Panc1 (cell line): ENCODE data around the gene NUP93. TPM values are rescaled to one million over a fixed set of nuclear protein-coding genes. Genes with fewer than 3 reads are reported as not detected.

Experiments used
- ATAC-seq: fragments of 200-7000 bp; cut with Tn5 transposase; 2 replicates; pipeline ENCODE4 v1.9.1; 2020; ENCODE audit warnings: mild to moderate bottlenecking, moderate library complexity
- Bru-seq: library from RNA; stranded (reverse); fragments of 400-500 nt; gene quantifications from one replicate; lab custom pipeline; 2021; lab: Mats Ljungman, UMichigan
- BruChase-seq, 2 experiments: library from RNA; stranded (reverse); fragments of 400-500 nt; gene quantifications; one replicate each; lab custom pipeline; 2021; lab: Mats Ljungman, UMichigan
- BruUV-seq: library from RNA; stranded (reverse); fragments of 400-500 nt; replicated peaks from 2 replicates; lab custom pipeline; 2021; lab: Mats Ljungman, UMichigan
- CTCF ChIA-PET: fragments of 300-600 bp; sonication (Branson Sonifier 250); formaldehyde crosslinking; loops from one replicate; lab custom pipeline; 2022; ENCODE audit warnings: antibody characterized with exemption; lab: Charles Lee
- POLR2A ChIA-PET: fragments of 300-600 bp; sonication (Branson Sonifier 250); formaldehyde crosslinking; loops from one replicate; lab custom pipeline; 2022; ENCODE audit warnings: antibody characterized with exemption; lab: Charles Lee
- DNase-seq: peaks from one replicate; pipeline ENCODE4 v3.0.0-alpha.2; 2010; ENCODE audit warnings: low read depth, low spot score
- H3K27ac ChIP-seq: 2 replicates; pipeline ENCODE4 v1.5.1; 2011; ENCODE audit warnings: mild to moderate bottlenecking, low read length, inconsistent platforms
- H3K27me3 ChIP-seq: fragments of 200-500 bp; sonication (Bioruptor generic); 2 replicates; pipeline ENCODE4 v1.6.0; 2014; ENCODE audit warnings: low read length, inconsistent platforms; ENCODE audit not compliant: control insufficient read depth, insufficient read depth
- H3K36me3 ChIP-seq: fragments of 200-500 bp; sonication (Bioruptor generic); 2 replicates; pipeline ENCODE4 v1.5.1; 2014; ENCODE audit warnings: inconsistent platforms, mild to moderate bottlenecking, low read length, moderate library complexity; ENCODE audit not compliant: control insufficient read depth, insufficient read depth
- H3K4me1 ChIP-seq: 2 replicates; pipeline ENCODE4 v1.5.1; 2011; ENCODE audit warnings: inconsistent platforms, mild to moderate bottlenecking, low read length, moderate library complexity; ENCODE audit not compliant: control insufficient read depth, insufficient read depth
- H3K4me3 ChIP-seq, 2 experiments: 2 replicates each; pipeline ENCODE4 v1.5.1; 2011 to 2012; ENCODE audit warnings: low read depth in 2 of 2, low read length in 2 of 2, mild to moderate bottlenecking in 2 of 2, inconsistent platforms in 1 of 2, moderate library complexity in 1 of 2
- H3K9me3 ChIP-seq: fragments of 200-500 bp; sonication (Bioruptor generic); 2 replicates; pipeline ENCODE4 v1.5.1; 2014; ENCODE audit warnings: low read depth, mild to moderate bottlenecking, inconsistent platforms, low read length, moderate library complexity; ENCODE audit not compliant: control insufficient read depth, insufficient read depth
- CTCF ChIP-seq: fragments of 450-650 bp; IDR thresholded peaks from 2 replicates; pipeline ENCODE4 v1.5.1; 2017; ENCODE audit warnings: mild to moderate bottlenecking
- POLR2AphosphoS5 ChIP-seq: IDR thresholded peaks from 2 replicates; pipeline ENCODE4 v1.6.1; 2012; ENCODE audit warnings: mild to moderate bottlenecking, low read depth, low read length, moderate library complexity
- SIN3A ChIP-seq: IDR thresholded peaks from 2 replicates; pipeline ENCODE4 v1.6.1; 2012; ENCODE audit warnings: low read depth, mild to moderate bottlenecking, low read length, moderate library complexity, borderline replicate concordance; ENCODE audit not compliant: insufficient read depth
- TCF7L2 ChIP-seq: IDR thresholded peaks from 2 replicates; pipeline ENCODE4 v1.6.1; 2011; ENCODE audit warnings: mild to moderate bottlenecking, low read depth, low read length, inconsistent platforms
- in situ Hi-C: cut with HindIII; loops from 2 replicates; pipeline ENCODE4 v1.10.0; 2016; ENCODE audit warnings: low sequenced_read_pairs, low pct_unique_long_range_greater_than_20kb
- intact Hi-C: fragments of 100-400 bp; cut with micrococcal nuclease; formaldehyde crosslinking; loops from one replicate; pipeline ENCODE4 v1.10.0; 2022; ENCODE audit not compliant: unreplicated experiment
- long read RNA-seq: library from polyadenylated mRNA; unstranded; transcript quantifications from one replicate; pipeline ENCODE4 v2.0.0, GENCODE V29; 2021; ENCODE audit not compliant: unreplicated experiment
- polyA plus RNA-seq: library from polyadenylated mRNA; unstranded; fragments of >200 nt; gene quantifications from one replicate; pipeline ENCODE4 v1.2.1, GENCODE V29; 2012; ENCODE audit warnings: missing spikeins; ENCODE audit not compliant: insufficient read length
- total RNA-seq: library from RNA; stranded (reverse); gene quantifications from one replicate; pipeline ENCODE4 v1.2.1, GENCODE V29; 2021; ENCODE audit not compliant: unreplicated experiment
- TF ChIP-seq, protein P1 (sequence below), 2 experiments: IDR thresholded peaks; 2 replicates each; pipeline ENCODE4 v1.6.1; 2011 to 2012; ENCODE audit warnings: low read depth in 2 of 2, control low read depth in 1 of 2, low read length in 1 of 2, mild to moderate bottlenecking in 1 of 2, moderate library complexity in 1 of 2; ENCODE audit not compliant: insufficient read depth in 1 of 2

NUP93 gene
- total RNA-seq (88.5 TPM), Bru-seq, nascent RNA (percentile 77 among the genes with signal in this experiment), BruChase-seq, experiment 1, labeled RNA remaining after a 2-hour chase (percentile 60 among the genes with signal in this experiment), BruChase-seq, experiment 2, labeled RNA remaining after a 6-hour chase (percentile 65 among the genes with signal in this experiment)
- polyA plus RNA-seq, result 72.1 TPM
- long read RNA-seq, transcript NUP93-201 (22 exons, 2,741 nt), result major isoform, 153 of 204 reads
- long read RNA-seq, partial matches to known transcripts, result 11 of 204 reads
- long read RNA-seq, other reads (novel, unspliced or antisense), result 38 of 204 reads

DNA sequence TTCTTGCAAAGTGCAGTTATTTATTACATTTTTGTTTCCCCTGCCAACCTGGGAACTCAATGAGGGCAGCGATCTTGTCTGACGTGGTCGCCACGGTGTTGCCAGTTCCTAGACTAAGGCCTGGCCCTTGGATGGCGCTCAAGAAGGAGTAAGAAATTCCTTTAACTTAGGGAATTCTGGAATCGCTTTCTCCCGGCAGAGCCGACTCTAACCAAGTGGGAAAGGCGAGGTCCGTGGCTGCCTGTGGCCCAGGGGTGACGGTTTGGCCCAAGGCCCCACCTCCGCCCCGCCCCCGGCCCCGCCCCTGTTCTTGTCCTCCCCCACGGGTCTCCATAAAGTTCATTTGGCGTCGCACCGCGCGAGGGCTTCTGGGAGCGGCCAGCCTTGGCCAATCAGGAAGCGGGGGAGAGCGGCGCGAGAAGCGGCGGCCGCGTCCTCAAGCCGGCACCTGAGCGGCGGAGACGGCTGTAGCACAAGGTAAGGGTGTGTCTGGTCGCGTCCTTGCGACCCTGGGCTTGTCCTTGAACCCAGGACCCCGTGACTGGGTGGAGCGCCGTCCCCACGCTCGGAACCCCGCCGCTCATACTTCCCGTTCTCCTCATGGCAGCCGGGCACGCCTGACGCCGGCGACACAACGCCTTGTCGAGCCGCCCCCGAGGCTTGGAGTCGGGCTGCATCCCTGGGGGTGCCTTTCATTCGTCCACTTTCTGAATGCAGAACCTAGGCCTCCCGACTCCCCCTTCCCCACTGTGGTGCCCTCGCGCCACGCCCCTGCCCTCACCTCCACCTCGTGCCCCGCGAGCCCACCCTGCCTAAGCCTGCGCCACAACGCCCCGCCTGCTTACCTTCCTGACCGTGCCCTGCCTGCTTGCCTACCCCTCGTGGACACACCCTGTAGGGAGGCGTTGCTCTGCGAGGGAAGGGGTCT, at the start of gene NUP93:
NUP93 (plus strand) TSS at position 395 of the 928 bp plus-strand sequence. CDS start 18,119 bp downstream, outside the sequence.
- Histone ChIP-seq H3K36me3 (no peaks in the 10 kb centered on the region; the same call in 1 of the 2 replicates), H3K27ac (peak within 1 kb of the TSS; percentile 95), H3K4me3 (peak within 1 kb of the TSS; percentile 85 to 93), H3K27me3 (no peaks in the 10 kb centered on the region), H3K4me1 (peaks cover 9% of the 10 kb centered on the region; the same call in 1 of the 2 replicates), H3K9me3 (no peaks in the 10 kb centered on the region)
- no peak for DNase-seq
- intact Hi-C loops (no loop called here), in situ Hi-C loops (no loop called here)
- no TSS peak for BruUV-seq
- TF ChIP-seq POLR2AphosphoS5 (peak; percentile 79), SIN3A (0 out of 2 replicates have a peak, but pooled peaks have one; percentile 72), TCF7L2 (no peak), CTCF (no peak)
- TF ChIP-seq, protein P1, sequence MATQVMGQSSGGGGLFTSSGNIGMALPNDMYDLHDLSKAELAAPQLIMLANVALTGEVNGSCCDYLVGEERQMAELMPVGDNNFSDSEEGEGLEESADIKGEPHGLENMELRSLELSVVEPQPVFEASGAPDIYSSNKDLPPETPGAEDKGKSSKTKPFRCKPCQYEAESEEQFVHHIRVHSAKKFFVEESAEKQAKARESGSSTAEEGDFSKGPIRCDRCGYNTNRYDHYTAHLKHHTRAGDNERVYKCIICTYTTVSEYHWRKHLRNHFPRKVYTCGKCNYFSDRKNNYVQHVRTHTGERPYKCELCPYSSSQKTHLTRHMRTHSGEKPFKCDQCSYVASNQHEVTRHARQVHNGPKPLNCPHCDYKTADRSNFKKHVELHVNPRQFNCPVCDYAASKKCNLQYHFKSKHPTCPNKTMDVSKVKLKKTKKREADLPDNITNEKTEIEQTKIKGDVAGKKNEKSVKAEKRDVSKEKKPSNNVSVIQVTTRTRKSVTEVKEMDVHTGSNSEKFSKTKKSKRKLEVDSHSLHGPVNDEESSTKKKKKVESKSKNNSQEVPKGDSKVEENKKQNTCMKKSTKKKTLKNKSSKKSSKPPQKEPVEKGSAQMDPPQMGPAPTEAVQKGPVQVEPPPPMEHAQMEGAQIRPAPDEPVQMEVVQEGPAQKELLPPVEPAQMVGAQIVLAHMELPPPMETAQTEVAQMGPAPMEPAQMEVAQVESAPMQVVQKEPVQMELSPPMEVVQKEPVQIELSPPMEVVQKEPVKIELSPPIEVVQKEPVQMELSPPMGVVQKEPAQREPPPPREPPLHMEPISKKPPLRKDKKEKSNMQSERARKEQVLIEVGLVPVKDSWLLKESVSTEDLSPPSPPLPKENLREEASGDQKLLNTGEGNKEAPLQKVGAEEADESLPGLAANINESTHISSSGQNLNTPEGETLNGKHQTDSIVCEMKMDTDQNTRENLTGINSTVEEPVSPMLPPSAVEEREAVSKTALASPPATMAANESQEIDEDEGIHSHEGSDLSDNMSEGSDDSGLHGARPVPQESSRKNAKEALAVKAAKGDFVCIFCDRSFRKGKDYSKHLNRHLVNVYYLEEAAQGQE (IDR thresholded peaks at IDR 0.05; ENCODE audit: insufficient read depth in 1 of 2, low read depth in 2 of 2, low read length in 1 of 2), result no peak
- POLR2A ChIA-PET, result interaction anchor here (0.6 kb wide), 1 partner anchor 294 kb away, joined by 3 read pairs; no protein-coding TSS in a partner anchor
- ATAC-seq, result peak; percentile 98
- CTCF ChIA-PET, result no interaction called here

- H3K4me1 ChIP-seq, result peaks cover 7% of the 10 kb centered on the region
- ATAC-seq (peak; percentile 99), DNase-seq (no peak)
- CTCF ChIA-PET, result no interaction called here
- POLR2A ChIA-PET, result interaction anchor here (0.5 to 0.6 kb wide), 2 partner anchors 9 to 156 kb away, joined by 4 to 7 read pairs; no protein-coding TSS in a partner anchor
- TF ChIP-seq TCF7L2, result peak; percentile 92
- TF ChIP-seq, protein P1 (IDR thresholded peaks at IDR 0.05; ENCODE audit: insufficient read depth in 1 of 2, low read depth in 2 of 2, low read length in 1 of 2), result no peak
- TF ChIP-seq CTCF, result no peak
- no peak for TF ChIP-seq SIN3A
- TF ChIP-seq POLR2AphosphoS5, result peak; percentile 78
- H3K9me3 ChIP-seq, result no peaks in the 10 kb centered on the region; the same call in 1 of the 2 replicates
- in situ Hi-C loops (no loop called here), intact Hi-C loops (no loop called here)
- no TSS peak for BruUV-seq
- peak within 1 kb of the TSS; percentile 86 for H3K27ac ChIP-seq
- no peaks in the 10 kb centered on the region for H3K36me3 ChIP-seq
- H3K4me3 ChIP-seq, result peak within 1 kb of the TSS; percentile 68 to 75
- no peaks in the 10 kb centered on the region for H3K27me3 ChIP-seq
Observed at GRCh38 chr16:56681939-56682702, 47.8 kb upstream of the NUP93 start, which contains the start of gene MT1X. Gene MT1X, plus strand, starts transcription at chr16:56682470. Its CDS starts 71 bp downstream, at chr16:56682541.
